Measurements from ENCODE around the gene TXN.
"Not testable (repeated sequence)": the region's sequence is repeated elsewhere in the genome, so short reads cannot be mapped to it uniquely, and the experiment has no call there.

Gene TXN

GRCh38 chr9:110207071-110207641 lies 49.2 kb downstream of the TXN start:
- DNase-seq: no peak

- no peak for DNase-seq
Observed at GRCh38 chr9:110206389-110206788, 49.9 kb downstream of the TXN start.

- DNase-seq: not testable (repeated sequence)
Observed at GRCh38 chr9:110205612-110206011, 50.7 kb downstream of the TXN start.

- DNase-seq: no peak
Observed at GRCh38 chr9:110202232-110202631, 54.1 kb downstream of the TXN start.

- no peak for DNase-seq
Observed at GRCh38 chr9:110199643-110200042, 56.7 kb downstream of the TXN start.

GRCh38 chr9:110198357-110198756 lies 58.0 kb downstream of the TXN start:
- DNase-seq: no peak

- no peak for DNase-seq
Observed at GRCh38 chr9:110197330-110198187, 58.7 kb downstream of the TXN start.

- not testable (repeated sequence) for DNase-seq
Observed at GRCh38 chr9:110196084-110196499, 60.2 kb downstream of the TXN start.
